Fibroblast of villous mesenchyme (primary cell): ENCODE results near the gene NECTIN1. TPM values are rescaled to one million over a fixed set of nuclear protein-coding genes. Genes with fewer than 3 reads are reported as not detected.

Experiments used
- DNase-seq: peaks from one replicate; pipeline ENCODE4 v3.0.0-alpha.2; 2010; ENCODE audit warnings: low read depth
- H3K4me3 ChIP-seq: 2 replicates; pipeline ENCODE4 v1.5.1; 2011; ENCODE audit warnings: low read depth, mild to moderate bottlenecking, low read length
- CTCF ChIP-seq: IDR thresholded peaks from 2 replicates; pipeline ENCODE4 v1.5.1; 2012; ENCODE audit warnings: low read depth, mild to moderate bottlenecking, low read length; ENCODE audit not compliant: insufficient read depth
- total RNA-seq: library from RNA; depleted of rRNA; stranded (reverse); fragments of >200 nt; gene quantifications from 2 replicates; pipeline ENCODE4 v1.2.3, GENCODE V29; 2012

Gene NECTIN1
- total RNA-seq, 1 donor, result 3.9 TPM

- DNase-seq, result no peak
- TF ChIP-seq CTCF, result peak; percentile 61
- no peak overlapping the region for H3K4me3 ChIP-seq
These were observed 7.6 kb downstream of the NECTIN1 start for GRCh38 chr11:119721129-119722120.

DNA sequence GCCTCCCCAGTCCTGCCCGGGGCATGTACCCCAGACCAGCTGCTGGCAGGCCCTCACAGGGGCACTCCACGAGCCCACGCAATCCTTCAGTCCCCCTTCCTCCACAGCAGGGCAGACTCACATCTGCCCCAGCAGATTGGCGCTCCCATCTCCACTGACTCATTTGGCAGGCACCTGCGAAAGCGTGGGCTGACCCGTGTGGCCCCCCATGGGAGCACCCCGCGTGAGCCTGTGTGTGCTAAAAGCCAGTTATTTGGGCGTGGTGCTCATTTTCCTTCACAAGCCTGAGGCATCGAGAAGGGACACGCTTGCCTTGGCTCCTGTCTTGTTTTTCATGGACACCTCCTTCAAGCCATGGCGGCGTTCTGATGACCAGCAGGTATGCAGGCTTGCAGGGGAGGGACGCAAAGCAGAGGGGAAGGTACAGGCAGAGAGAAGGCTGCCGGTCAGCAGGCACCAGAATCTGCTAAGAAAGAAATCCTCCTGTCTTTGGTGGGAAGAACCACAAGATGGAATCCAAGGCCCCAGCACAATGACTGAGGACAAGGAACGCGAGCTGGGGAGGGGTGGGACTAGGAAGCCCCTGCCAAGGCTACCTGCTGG, 8.6 kb downstream of the NECTIN1 start:
- H3K4me3 ChIP-seq, result no peak overlapping the region
- DNase-seq, result no peak
- no peak for TF ChIP-seq CTCF

DNA sequence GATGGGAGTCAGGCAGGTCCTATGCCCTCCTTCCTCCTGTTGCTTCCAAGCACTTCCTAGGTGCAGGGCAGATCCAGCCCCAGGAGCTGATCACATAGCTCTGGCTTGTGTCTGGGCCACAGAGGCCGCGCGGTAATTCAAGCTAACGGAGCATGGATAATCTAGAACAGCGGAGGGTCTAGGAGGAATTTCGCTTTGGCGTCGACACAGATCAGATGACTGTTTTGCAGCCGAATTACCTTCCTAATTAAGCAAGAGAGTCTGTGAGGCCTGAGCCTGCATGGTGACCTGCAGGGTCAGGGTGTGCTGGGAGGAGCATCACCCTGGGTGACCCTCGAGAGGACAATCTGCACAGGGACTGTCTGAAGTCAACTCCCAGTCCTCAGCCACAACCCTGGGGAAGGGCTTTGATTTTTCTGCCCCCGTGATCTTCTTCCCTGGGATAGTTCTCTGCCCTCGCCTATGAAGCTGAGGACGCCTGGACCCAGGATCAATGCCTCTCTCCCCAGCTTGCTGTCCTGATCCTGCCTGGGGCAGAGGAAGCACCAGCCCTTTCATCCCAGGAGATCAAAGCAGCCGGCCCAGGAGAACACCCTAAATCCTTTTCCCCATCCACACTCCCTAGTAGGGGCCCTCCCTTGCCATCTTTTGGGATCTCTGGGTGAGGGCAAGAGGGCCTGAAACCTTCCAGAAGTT, 11.0 kb downstream of the NECTIN1 start:
- DNase-seq, result no peak
- no peak overlapping the region for H3K4me3 ChIP-seq
- TF ChIP-seq CTCF, result no peak

GRCh38 chr11:119716582-119717498, 12.2 kb downstream of the NECTIN1 start:
- no peak for TF ChIP-seq CTCF
- H3K4me3 ChIP-seq, result no peak overlapping the region
- no peak for DNase-seq

DNA sequence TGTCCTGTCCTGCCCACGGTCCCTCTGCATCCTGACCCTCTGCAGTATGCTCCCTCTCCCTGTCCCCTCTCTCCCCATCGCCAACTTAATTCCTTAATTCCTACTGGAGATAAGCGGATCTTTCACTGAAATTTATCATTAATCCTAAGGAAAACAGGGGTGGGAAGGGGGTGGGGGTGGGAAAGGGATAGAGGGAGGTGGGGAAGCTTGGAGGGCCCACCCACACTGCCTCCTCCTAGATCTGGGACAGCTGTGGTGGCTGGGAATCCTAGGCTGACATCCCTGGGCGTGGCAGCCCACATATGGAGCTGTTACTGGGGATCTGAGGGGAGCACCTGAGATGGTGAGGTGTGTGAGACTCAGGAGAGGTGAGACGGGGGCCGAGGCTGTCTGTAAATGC, 14.4 kb downstream of the NECTIN1 start:
- no peak for DNase-seq
- H3K4me3 ChIP-seq, result no peak overlapping the region
- TF ChIP-seq CTCF, result no peak

DNA sequence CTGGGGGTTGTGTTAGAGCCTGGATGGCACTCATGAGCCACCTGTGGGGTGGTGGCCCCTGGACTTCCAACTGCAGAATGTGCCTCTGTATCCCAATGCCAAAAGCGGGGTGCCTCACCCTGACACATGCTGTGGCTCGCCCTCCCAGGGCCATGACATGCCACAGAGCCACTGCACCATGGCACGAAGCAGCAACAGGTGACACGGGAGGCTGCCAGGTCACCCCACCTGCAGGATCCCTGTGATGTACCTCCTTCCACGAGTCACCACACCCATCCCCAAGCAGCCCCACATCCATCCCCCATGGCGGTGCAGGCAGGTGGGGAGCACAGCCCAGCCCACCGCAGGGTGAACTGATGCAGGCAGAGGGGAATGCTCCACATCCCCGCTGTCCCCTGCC, 14.8 kb downstream of the NECTIN1 start:
- no peak overlapping the region for H3K4me3 ChIP-seq
- TF ChIP-seq CTCF, result no peak
- DNase-seq, result no peak
